Esophagus mucosa (tissue), 1 donor: ENCODE measurements around the gene GC. TPM values are rescaled to one million over a fixed set of nuclear protein-coding genes. Genes with fewer than 3 reads are reported as not detected.
"Not testable (repeated sequence)": the region's sequence is repeated elsewhere in the genome, so short reads cannot be mapped to it uniquely, and the experiment has no call there.

Experiments used
- ATAC-seq: fragments of 200-7000 bp; cut with Tn5 transposase; one replicate; pipeline ENCODE4 v1.9.1; 2020
- total RNA-seq: library from RNA; stranded (reverse); gene quantifications from one replicate; pipeline ENCODE4 v1.2.4, GENCODE V29; 2023
- donor health status: DM: yes; HTN: yes; CAD: no.

The GC gene, protein sequence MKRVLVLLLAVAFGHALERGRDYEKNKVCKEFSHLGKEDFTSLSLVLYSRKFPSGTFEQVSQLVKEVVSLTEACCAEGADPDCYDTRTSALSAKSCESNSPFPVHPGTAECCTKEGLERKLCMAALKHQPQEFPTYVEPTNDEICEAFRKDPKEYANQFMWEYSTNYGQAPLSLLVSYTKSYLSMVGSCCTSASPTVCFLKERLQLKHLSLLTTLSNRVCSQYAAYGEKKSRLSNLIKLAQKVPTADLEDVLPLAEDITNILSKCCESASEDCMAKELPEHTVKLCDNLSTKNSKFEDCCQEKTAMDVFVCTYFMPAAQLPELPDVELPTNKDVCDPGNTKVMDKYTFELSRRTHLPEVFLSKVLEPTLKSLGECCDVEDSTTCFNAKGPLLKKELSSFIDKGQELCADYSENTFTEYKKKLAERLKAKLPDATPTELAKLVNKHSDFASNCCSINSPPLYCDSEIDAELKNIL
- 0.40 TPM for total RNA-seq

GRCh38 chr4:71783972-71784371 lies at the start of gene GC:
Gene GC (minus strand): TSS chr4:71784079. CDS start chr4:71784018, 61 bp downstream.
- no peak for ATAC-seq

DNA sequence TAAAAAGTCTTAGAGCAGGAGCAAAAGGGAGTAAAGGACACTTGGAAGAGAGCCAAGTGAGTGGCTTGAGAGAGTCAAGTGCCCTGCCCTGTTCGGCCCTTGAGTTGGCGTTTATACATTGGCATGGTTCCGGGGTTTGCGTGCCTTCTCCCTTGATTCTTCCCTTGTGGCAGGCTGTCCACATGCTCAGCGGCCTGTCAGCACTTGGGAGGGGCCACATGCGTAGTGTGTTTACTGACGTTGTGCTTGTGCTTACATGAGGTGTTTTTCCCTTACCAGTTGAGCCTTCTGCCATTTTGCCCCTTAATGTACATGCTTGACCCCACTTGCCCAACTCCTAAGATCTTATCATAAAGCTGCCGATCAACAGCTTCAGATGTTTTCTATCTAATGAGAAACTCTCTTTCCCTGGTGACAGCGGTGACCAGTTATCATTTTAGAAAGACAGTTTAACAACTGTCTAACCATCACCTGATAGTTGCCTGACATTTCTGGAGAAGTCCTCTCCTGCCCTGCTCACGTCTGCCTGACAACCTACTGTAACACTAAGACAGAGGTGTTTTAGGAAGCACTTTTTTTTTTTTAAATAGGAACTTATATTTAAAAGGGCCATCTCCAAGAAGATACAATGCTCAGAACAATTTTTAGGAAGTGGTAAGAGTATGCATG lies 49.5 kb upstream of the GC start:
- ATAC-seq, result no peak

GRCh38 chr4:71832049-71832448 lies 48.2 kb upstream of the GC start:
- no peak for ATAC-seq

GRCh38 chr4:71830497-71831190 lies 46.8 kb upstream of the GC start:
- ATAC-seq, result no peak

- no peak for ATAC-seq
Observed at GRCh38 chr4:71828470-71828869, 44.6 kb upstream of the GC start.

- ATAC-seq, result no peak
Observed at GRCh38 chr4:71827826-71828225, 43.9 kb upstream of the GC start.

GRCh38 chr4:71816676-71817303 lies 32.9 kb upstream of the GC start:
- ATAC-seq, result no peak

DNA sequence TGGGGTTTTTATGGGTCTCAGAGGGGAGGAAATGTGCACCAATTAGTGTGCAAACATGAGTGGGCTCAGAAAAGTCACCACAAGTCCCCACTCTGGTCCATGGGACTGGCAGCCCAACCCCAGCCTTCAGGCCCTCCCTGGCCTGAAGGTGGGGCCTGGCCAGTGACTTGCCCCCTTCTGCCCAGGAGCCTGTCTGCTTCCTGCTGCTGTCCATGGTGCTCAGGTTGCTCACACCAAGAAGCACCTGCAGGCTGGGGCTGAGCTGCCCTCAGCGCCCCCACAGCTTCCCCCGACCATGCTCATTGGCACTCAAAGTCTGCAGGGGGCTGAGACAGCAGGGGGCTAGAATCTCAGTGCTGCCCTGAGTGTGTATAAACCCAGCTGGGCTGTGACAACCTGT lies 30.6 kb upstream of the GC start:
- ATAC-seq, result no peak

DNA sequence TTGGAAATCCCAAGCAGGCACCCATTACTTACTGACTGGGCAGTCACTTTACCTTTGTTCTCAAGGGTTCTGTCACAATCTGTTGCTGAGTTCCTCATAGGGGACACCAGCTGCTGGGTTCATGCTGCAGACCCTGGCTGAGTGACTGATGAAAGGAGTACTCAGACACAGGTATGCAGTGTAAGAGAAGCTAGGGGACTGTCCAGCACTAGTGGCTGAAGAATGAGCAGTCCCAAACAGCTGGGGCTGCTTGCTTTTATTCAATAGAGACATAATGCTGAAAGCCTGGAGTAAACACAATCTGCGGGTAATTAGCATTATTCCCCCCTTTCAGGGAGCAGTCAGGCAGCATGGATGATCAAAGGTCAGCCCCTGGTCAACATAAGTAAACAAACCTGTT lies 25.9 kb upstream of the GC start:
- ATAC-seq, result not testable (repeated sequence)

DNA sequence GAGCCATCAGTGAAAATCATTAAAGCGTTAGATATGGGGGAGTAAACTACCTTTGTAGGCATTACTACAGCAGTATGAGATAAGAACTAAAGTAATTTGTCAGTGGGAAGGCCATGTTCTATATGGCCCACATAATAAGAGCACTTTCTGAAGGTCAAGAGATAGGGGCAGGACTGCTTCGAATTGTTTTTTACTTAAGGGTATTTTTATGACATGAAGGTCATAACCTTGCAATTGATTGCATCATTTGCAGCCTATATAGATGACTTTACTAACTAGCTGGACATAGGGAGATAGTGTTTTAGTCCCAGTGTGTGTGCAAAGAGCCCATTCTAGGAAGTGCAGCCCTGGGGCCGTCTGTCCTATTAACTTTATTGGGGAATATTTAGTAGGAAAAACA lies 23.6 kb upstream of the GC start:
- ATAC-seq, result no peak

- not testable (repeated sequence) for ATAC-seq
Observed at GRCh38 chr4:71805230-71805629, 21.4 kb upstream of the GC start.

GRCh38 chr4:71804017-71804697 lies 20.3 kb upstream of the GC start:
- ATAC-seq, result not testable (repeated sequence)

DNA sequence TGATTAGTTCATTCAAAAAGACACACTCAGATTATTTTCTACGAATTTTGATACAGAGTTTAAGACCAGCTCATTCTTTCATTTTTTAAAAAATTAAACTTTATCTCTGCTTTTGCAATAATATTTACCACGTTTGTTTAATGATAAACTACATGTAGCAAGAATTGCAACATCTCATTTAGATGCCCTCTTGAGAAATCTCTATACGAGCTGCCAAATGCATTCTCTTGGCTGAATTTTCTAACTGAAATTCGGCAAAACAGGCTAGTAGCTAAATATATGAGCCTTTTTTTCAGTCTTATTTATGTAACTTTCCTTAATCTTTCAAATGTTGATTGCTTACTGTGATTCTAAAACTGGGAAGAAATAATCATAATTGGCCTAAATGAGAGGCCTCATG lies 2.1 kb upstream of the GC start:
- ATAC-seq, result no peak

DNA sequence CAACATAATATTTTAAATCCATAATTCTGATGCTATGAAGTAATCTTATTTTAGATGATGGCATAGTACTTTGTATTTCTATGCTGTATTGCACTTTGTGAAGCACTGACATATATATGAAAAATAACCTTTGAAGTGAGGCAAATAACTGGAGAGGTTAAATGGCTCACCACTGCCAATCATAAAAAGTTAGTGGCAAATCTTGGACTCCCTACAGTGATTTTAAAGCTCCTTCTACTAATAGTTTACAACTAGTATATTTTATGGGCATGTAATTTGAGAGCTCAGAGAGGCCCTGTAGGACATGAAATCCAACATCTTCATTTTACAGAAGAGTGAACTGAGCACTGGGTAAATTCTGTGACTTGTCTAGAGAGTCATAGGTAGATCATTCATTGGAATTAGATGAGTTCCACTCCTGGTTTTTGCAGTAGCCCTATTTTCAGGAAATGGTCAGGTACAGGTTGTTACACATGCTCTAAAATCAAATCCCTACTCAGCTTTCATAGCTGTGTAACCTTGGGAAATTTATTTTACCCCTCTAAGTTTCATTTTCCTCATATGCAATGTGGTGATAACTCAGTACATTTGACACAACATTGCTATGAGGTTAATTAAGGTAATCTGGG lies 804 bp upstream of the GC start:
- ATAC-seq, result no peak

DNA sequence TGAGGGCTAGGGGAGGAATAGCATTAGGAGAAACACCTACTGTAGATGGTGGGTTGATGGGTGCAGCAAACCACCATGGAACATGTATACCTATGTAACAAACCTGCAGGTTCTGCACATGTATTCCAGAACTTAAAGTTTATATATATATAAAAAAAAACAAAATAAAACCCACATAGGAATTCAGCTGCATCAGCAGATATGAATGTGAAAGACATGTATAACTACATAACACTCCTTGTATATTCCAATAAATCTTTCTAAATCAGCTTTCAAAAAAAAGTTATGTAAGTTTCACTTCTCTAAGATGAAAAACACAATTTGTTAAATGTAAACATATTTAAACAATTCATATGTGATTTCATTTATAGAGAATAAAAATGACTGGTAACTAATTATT lies 6.0 kb downstream of the GC start:
- ATAC-seq, result no peak

DNA sequence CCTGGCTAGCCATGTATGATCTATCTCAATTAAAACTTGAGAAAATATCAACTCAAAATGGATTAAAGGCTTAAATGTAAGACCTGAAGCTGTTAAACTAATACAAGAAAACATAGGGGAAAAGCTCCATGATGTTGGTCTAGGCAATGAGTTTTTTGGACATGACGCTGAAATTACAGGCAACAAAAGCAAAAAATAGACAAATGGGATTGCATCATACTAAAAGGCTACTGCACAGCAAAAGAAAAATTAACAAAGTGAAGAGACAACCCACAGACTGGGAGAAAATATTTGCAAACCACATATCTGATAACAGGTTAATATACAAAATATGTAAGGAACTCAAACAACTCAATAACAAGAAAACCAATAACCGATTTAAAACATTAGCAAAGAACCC lies 8.4 kb downstream of the GC start:
- ATAC-seq, result no peak

DNA sequence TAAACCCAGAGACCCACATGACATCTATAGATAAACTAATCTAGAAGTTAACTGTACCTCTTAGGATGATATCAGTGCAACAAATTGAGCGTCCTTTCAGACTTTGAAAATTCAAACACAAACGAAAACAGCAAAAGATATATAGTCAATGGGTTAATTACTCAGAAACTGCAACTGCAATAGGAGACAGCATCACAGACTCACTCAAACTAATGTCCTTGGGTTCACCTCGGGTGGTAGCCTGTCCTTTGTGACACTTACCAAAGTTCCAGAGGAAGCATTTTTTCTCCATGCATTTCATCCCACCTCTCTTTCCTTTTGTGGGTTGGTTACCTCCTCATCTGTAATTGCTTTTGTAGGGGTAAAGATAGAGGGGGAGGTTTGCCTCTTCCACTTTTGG lies 9.7 kb downstream of the GC start:
- no peak for ATAC-seq

DNA sequence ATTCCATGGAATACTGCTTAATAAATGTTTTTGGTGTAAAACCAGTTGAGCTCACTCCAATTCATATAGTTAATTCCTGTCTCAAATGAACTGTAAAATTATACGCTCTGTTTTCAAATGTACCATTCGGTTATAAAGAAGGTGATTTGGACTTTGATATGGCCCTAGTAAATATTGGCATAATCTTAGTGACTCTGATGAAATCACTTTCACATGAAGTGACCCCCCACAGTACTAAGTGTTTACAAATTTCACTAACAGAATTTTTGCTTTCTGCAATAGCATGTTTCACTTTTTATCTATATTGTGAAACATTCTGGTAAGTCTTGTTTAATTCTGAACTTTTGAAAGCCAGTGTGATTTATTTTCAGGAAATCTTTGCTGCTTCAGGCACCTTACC lies 10.9 kb downstream of the GC start:
- no peak for ATAC-seq

DNA sequence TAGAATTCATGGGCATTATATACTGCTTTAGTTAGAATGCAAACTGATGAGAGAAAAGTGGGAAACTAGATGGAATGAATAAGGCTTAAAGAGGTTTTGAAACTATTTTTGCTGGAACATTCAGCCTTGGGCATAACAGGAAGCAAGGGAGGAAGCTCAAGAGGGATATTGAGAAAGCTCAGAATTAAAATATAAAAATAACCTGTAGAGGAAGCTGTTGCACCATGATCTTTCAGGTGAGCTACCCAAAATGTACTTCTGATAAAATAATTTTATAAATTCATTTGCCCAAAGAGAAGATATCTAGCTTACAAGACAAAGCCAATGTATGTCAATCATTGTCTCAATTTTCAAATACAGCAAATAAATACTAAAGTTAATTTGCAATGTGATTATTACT lies 11.3 kb downstream of the GC start:
- no peak for ATAC-seq

- ATAC-seq, result no peak
Observed at GRCh38 chr4:71771613-71772012, 12.3 kb downstream of the GC start.

DNA sequence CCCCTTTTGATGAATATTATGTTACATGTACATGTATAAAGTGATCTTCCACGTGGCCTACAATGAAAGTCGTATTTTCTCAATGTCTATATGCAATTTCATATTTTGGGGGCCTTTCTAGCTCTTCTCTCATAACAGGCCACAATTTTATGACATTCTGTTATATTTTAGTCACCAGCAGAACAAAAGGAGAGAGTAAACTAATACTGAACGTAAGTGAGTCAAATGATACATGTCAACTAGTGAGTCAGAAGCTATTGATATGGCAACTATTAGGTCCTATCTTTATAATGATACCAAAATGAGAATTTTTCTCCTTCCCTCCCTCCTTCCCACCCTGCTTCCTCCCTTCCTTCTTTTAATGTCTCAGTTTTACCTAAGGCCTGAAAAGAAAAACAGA lies 14.4 kb downstream of the GC start:
- ATAC-seq, result no peak

DNA sequence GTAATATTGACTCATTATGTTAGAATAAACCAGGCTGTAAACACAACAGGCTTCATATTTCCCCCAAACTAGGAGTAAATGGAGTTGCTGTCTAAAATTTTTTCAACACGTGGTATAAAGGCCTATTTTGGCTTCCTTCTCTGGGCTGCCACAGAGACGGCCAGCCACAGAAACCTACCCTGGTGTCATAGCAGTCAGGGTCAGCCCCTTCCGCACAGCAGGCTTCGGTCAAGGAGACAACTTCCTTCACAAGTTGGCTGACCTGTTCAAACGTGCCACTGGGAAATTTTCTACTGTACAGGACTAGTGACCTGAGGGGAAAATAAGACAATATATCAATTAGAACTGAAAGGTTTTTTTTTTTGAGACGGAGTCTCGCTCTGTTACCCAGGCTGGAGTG lies 15.8 kb downstream of the GC start:
- ATAC-seq, result no peak
